Endothelial cell of umbilical vein (primary cell): ENCODE results near the gene TBC1D25. TPM values are rescaled to one million over a fixed set of nuclear protein-coding genes. Genes with fewer than 3 reads are reported as not detected.

Source experiments
- BruUV-seq: library from RNA; stranded (reverse); fragments of 400-500 nt; replicated peaks from 2 replicates; lab custom pipeline; 2021; lab: Mats Ljungman, UMichigan
- CTCF ChIA-PET: fragments of 300-600, 350-600 bp; sonication (Branson Sonifier 250); formaldehyde crosslinking; loops from one replicate; lab custom pipeline; 2021; ENCODE audit warnings: antibody characterized with exemption, inconsistent platforms; lab: Charles Lee
- POLR2A ChIA-PET: fragments of 300-600, 350-600 bp; sonication (Branson Sonifier 250); formaldehyde crosslinking; loops from one replicate; lab custom pipeline; 2021; ENCODE audit warnings: antibody characterized with exemption, inconsistent platforms; lab: Charles Lee
- DNase-seq: peaks from one replicate; pipeline ENCODE4 v3.0.0-alpha.2; 2011; ENCODE audit warnings: low read depth, low spot score
- FAIRE-seq: peaks from 2 replicates; lab custom pipeline; 2011; peaks lifted over from hg19 to GRCh38; lab: Jason Lieb, UNC
- H2AFZ ChIP-seq: 2 replicates; pipeline ENCODE4 v1.6.0; 2012; ENCODE audit warnings: low read depth, low read length, control low read depth, inconsistent platforms
- H3K27ac ChIP-seq: 2 replicates; pipeline ENCODE4 v1.5.1; 2011; ENCODE audit warnings: low read depth, mild to moderate bottlenecking, control low read depth, low read length, moderate library complexity; ENCODE audit not compliant: insufficient read depth
- H3K27me3 ChIP-seq, 2 experiments: 2 replicates each; pipeline versions ENCODE4 v1.6.0 to v1.6.1; 2011; ENCODE audit warnings: low read length in 2 of 2, mixed read lengths in 1 of 2; ENCODE audit not compliant: control insufficient read depth in 2 of 2, insufficient read depth in 2 of 2
- H3K36me3 ChIP-seq, 2 experiments: 2 replicates in 1 of 2; 3 replicates in 1 of 2; pipeline ENCODE4 v1.5.1; 2011; ENCODE audit warnings: low read length in 2 of 2, mild to moderate bottlenecking in 1 of 2, moderate library complexity in 1 of 2; ENCODE audit not compliant: control insufficient read depth in 2 of 2, insufficient read depth in 2 of 2; ENCODE audit errors: extremely low read depth in 1 of 2
- H3K4me1 ChIP-seq: 3 replicates; pipeline ENCODE4 v1.5.1; 2011; ENCODE audit warnings: mild to moderate bottlenecking, low read length; ENCODE audit not compliant: control insufficient read depth, insufficient read depth; ENCODE audit errors: extremely low read depth
- H3K4me2 ChIP-seq: 2 replicates; pipeline ENCODE4 v1.6.1; 2011; ENCODE audit warnings: low read length, control low read depth, mixed read lengths; ENCODE audit not compliant: insufficient read depth
- H3K4me3 ChIP-seq, 3 experiments: fragments of 200-600 bp in 1 of 3; sonication (generic), shearing (Covaris generic) in 1 of 3; replicated peaks in 1 of 3; 2 replicates each; pipeline ENCODE4 v1.5.1; 2011 to 2016; ENCODE audit warnings: control low read depth in 3 of 3, low read length in 3 of 3, mild to moderate bottlenecking in 2 of 3, inconsistent platforms in 1 of 3, low read depth in 1 of 3, moderate library complexity in 1 of 3; ENCODE audit not compliant: insufficient read depth in 1 of 3
- H3K79me2 ChIP-seq: 2 replicates; pipeline ENCODE4 v1.6.0; 2012; ENCODE audit warnings: low read length, inconsistent platforms; ENCODE audit not compliant: control insufficient read depth, insufficient read depth
- H3K9ac ChIP-seq: replicated peaks from 2 replicates; pipeline ENCODE3; 2011; ENCODE audit warnings: low read length, control low read depth; ENCODE audit not compliant: insufficient read depth; ENCODE audit errors: extremely low read depth
- H3K9me1 ChIP-seq: replicated peaks from 3 replicates; pipeline ENCODE4 v1.6.0; 2011; ENCODE audit warnings: mild to moderate bottlenecking, low read length; ENCODE audit not compliant: control insufficient read depth, insufficient read depth; ENCODE audit errors: extremely low read depth
- H3K9me3 ChIP-seq: replicated peaks from 2 replicates; pipeline ENCODE4 v1.5.1; 2012; ENCODE audit warnings: low read length, inconsistent platforms; ENCODE audit not compliant: control insufficient read depth, insufficient read depth
- H4K20me1 ChIP-seq: replicated peaks from 2 replicates; pipeline ENCODE3; 2011; ENCODE audit warnings: mild to moderate bottlenecking, low read length; ENCODE audit not compliant: control insufficient read depth, insufficient read depth; ENCODE audit errors: extremely low read depth
- EZH2 ChIP-seq: IDR thresholded peaks from 2 replicates; pipeline ENCODE4 v1.6.1; 2012; ENCODE audit warnings: borderline replicate concordance, low read depth, mild to moderate bottlenecking, moderate library complexity, low read length, inconsistent platforms; ENCODE audit not compliant: severe bottlenecking
- FOS ChIP-seq: IDR thresholded peaks from 2 replicates; pipeline ENCODE4 v1.6.1; 2011; ENCODE audit warnings: mild to moderate bottlenecking, low read length, moderate library complexity, borderline replicate concordance; ENCODE audit not compliant: insufficient read depth
- GATA2 ChIP-seq: IDR thresholded peaks from 2 replicates; pipeline ENCODE4 v1.7.0; 2011; ENCODE audit warnings: low read depth, mild to moderate bottlenecking, moderate library complexity, mixed read lengths, low read length; ENCODE audit not compliant: insufficient read length, insufficient read depth
- JUN ChIP-seq: IDR thresholded peaks from 2 replicates; pipeline ENCODE4 v1.6.1; 2011; ENCODE audit warnings: borderline replicate concordance, low read depth; ENCODE audit not compliant: insufficient read length, insufficient read depth
- MYC ChIP-seq: IDR thresholded peaks from one replicate; pipeline ENCODE4 v1.6.1; 2011; ENCODE audit warnings: mild to moderate bottlenecking, low read depth, low read length
- POLR2A ChIP-seq: IDR thresholded peaks from 2 replicates; pipeline ENCODE4 v1.6.1; 2012; ENCODE audit warnings: low read depth, mild to moderate bottlenecking, control low read depth, low read length
- POLR2AphosphoS5 ChIP-seq: IDR thresholded peaks from 2 replicates; pipeline ENCODE4 v1.6.1; 2012; ENCODE audit warnings: low read depth, mild to moderate bottlenecking, control low read depth, low read length, moderate library complexity; ENCODE audit not compliant: insufficient read depth
- dilution Hi-C: fragments of 300-500 bp; cut with MboI; formaldehyde crosslinking; loops from one replicate; pipeline ENCODE4 v1.15.0; 2019; ENCODE audit warnings: low sequenced_read_pairs; ENCODE audit not compliant: extremely low pct_ligation_motif_present
- intact Hi-C: fragments of 100-400 bp; cut with micrococcal nuclease; formaldehyde crosslinking; loops from one replicate; pipeline ENCODE4 v1.10.0; 2022
- polyA plus RNA-seq, 4 experiments: library from polyadenylated mRNA; depleted of rRNA in 3 of 4; stranded (reverse) in 3 of 4; unstranded in 1 of 4; fragments of >200 nt; gene quantifications; 2 replicates each; pipeline versions ENCODE4 v1.2.1 to v1.2.3, GENCODE V29; 2011 to 2012; ENCODE audit warnings: missing spikeins in 1 of 4
- total RNA-seq: library from RNA; stranded (reverse); gene quantifications from 2 replicates; pipeline ENCODE4 v1.2.3, GENCODE V29; 2021
- TF ChIP-seq, protein P1 (sequence below), 2 donors: IDR thresholded peaks; 1 replicate in 1 of 2; 2 replicates in 1 of 2; pipeline ENCODE4 v1.5.1; 2011; ENCODE audit warnings: low read length in 2 of 2, mild to moderate bottlenecking in 2 of 2, moderate library complexity in 2 of 2, control low read depth in 1 of 2, inconsistent platforms in 1 of 2, low read depth in 1 of 2; ENCODE audit not compliant: insufficient read depth in 1 of 2; ENCODE audit errors: extremely low read depth in 1 of 2
- TF ChIP-seq, protein P2 (sequence below): IDR thresholded peaks from 2 replicates; pipeline ENCODE4 v1.6.1; 2011; ENCODE audit not compliant: insufficient read depth, insufficient read length

Gene TBC1D25
- total and polyA plus RNA-seq, 2 donors (not counting 3 experiments of a cell fraction or from before 2014, with no cell fraction given) = 16.0 to 16.3 TPM

DNA sequence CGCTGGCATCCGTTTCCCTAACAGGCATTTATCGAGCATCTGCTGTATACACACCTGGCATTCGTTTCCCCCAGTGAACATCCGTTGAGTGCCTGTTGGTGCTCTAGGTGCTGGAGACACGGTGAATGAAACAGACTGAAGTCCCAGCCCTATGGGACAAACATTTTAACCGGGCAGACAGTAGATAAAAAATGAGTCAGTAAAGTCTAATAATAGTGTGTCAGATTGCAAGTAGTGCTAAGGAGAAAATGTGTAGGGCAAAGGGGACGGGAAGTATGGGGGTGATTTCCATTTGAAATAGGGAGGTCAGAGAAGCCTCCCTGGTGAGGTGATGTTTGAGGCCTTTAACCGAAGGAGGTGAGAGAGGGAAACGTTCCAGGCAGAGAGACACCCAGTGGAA lies 23.2 kb upstream of the TBC1D25 start:
- Histone ChIP-seq H3K4me3 (no peak overlapping the region), H3K4me1 (peaks cover 2% of the 10 kb centered on the region), H3K27ac (no peak overlapping the region), H3K27me3 (no peaks in the 10 kb centered on the region), H3K36me3 (peaks cover 0 to 5% of the 10 kb centered on the region in 2 experiments), H3K79me2 (no peaks in the 10 kb centered on the region), H3K4me2 (no peak overlapping the region), H2AFZ (no peak overlapping the region), H3K9me3 (no peaks in the 10 kb centered on the region), H4K20me1 (no peaks in the 10 kb centered on the region), H3K9ac (no peak overlapping the region), H3K9me1 (no peaks in the 10 kb centered on the region)
- TF ChIP-seq POLR2A = no peak
- no peak for TF ChIP-seq MYC
- no peak for TF ChIP-seq EZH2
- TF ChIP-seq, protein P1, sequence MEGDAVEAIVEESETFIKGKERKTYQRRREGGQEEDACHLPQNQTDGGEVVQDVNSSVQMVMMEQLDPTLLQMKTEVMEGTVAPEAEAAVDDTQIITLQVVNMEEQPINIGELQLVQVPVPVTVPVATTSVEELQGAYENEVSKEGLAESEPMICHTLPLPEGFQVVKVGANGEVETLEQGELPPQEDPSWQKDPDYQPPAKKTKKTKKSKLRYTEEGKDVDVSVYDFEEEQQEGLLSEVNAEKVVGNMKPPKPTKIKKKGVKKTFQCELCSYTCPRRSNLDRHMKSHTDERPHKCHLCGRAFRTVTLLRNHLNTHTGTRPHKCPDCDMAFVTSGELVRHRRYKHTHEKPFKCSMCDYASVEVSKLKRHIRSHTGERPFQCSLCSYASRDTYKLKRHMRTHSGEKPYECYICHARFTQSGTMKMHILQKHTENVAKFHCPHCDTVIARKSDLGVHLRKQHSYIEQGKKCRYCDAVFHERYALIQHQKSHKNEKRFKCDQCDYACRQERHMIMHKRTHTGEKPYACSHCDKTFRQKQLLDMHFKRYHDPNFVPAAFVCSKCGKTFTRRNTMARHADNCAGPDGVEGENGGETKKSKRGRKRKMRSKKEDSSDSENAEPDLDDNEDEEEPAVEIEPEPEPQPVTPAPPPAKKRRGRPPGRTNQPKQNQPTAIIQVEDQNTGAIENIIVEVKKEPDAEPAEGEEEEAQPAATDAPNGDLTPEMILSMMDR (IDR thresholded peaks at IDR 0.05; ENCODE audit: extremely low read depth in 1 of 2, insufficient read depth in 1 of 2, low read depth in 1 of 2, low read length in 2 of 2) = no peak
- TF ChIP-seq, protein P2, sequence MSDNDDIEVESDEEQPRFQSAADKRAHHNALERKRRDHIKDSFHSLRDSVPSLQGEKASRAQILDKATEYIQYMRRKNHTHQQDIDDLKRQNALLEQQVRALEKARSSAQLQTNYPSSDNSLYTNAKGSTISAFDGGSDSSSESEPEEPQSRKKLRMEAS = no peak
- TF ChIP-seq GATA2 = no peak
- no peak for TF ChIP-seq POLR2AphosphoS5
- no peak for TF ChIP-seq JUN
- TF ChIP-seq FOS = no peak
- ChIA-PET POLR2A (no interaction called here), CTCF (no interaction called here)
- intact Hi-C loops (no loop called here), dilution Hi-C loops (no loop called here)
- FAIRE-seq = no peak
- no peak for DNase-seq
- BruUV-seq = no TSS peak
